D721Med (cell line): ENCODE measurements around the gene JPT1.

Source experiments
- DNase-seq: peaks from one replicate; pipeline ENCODE4 v3.0.0; 2011; ENCODE audit warnings: low spot score; ENCODE audit not compliant: insufficient read length
- FAIRE-seq: peaks from 2 replicates; lab custom pipeline; 2011; peaks lifted over from hg19 to GRCh38; lab: Jason Lieb, UNC
- TF ChIP-seq, protein P1 (sequence below): IDR thresholded peaks from 2 replicates; pipeline ENCODE4 v1.5.1; 2012; ENCODE audit warnings: mild to moderate bottlenecking, control low read depth; ENCODE audit not compliant: insufficient read depth; ENCODE audit errors: missing control alignments

JPT1 gene

DNA sequence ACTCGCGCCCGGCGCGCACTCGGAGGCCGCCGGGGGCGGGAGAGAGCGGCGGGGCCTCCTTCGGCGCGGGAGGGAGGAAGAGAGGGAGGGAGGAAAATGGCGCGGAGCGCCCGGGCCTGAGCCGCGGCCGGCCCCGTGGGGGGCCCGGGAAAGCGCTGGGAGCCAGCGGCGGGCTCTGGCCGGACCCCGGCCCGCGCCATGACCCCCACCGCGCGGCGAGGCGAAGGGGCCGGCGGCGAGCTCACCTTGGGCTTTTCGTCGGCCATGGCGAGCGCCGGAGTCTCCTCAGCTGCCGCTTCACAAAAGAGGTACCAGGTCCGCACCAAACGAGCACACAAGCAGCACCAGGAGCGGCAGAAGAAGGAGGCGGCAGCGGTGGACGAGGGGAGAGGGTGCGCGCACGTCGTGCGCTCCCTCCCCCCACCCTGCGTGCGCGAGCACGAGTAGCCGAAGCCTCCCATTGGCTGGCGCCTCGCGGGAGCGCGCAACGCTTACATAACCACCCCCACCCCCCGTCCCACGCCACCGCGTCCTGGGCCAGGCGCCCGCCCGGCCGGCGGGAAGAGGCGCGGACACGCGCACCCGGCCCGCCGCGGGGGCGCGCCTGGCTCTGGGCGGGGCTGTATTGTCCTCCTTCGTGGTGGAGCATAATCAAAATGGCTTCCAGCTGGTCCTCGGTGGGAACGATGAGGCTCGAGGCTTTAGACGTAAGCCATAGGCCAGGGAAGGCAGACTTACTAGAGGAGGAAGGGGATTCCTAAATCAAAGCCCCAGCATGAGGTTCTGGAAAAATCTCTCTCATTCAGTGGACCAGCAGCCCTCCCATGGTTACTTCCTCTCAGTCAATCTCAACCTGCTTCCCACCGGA is 28.5 kb upstream of the JPT1 start, which contains the start of gene SUMO2:
SUMO2 (minus strand) TSS at position 391 of the 868 bp plus-strand sequence; CDS start at position 266, 125 bp downstream.
- no peak for FAIRE-seq
- TF ChIP-seq, protein P1, sequence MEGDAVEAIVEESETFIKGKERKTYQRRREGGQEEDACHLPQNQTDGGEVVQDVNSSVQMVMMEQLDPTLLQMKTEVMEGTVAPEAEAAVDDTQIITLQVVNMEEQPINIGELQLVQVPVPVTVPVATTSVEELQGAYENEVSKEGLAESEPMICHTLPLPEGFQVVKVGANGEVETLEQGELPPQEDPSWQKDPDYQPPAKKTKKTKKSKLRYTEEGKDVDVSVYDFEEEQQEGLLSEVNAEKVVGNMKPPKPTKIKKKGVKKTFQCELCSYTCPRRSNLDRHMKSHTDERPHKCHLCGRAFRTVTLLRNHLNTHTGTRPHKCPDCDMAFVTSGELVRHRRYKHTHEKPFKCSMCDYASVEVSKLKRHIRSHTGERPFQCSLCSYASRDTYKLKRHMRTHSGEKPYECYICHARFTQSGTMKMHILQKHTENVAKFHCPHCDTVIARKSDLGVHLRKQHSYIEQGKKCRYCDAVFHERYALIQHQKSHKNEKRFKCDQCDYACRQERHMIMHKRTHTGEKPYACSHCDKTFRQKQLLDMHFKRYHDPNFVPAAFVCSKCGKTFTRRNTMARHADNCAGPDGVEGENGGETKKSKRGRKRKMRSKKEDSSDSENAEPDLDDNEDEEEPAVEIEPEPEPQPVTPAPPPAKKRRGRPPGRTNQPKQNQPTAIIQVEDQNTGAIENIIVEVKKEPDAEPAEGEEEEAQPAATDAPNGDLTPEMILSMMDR, result no peak
- DNase-seq, result peak; percentile 92

DNA sequence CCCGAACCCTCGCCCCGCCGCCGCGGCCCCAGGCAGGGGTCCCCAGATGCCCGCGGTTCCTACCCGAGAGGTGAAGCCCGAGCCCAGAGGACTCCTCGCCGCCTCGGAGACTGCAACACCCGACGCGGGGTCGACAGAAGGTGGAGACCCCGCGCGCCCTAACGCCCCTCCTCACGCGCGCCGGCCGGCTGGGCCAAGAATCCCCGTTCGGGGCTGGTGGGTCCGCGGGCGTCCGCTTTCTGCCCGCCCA is 27.9 kb upstream of the JPT1 start:
- DNase-seq, result no peak
- FAIRE-seq, result no peak

DNA sequence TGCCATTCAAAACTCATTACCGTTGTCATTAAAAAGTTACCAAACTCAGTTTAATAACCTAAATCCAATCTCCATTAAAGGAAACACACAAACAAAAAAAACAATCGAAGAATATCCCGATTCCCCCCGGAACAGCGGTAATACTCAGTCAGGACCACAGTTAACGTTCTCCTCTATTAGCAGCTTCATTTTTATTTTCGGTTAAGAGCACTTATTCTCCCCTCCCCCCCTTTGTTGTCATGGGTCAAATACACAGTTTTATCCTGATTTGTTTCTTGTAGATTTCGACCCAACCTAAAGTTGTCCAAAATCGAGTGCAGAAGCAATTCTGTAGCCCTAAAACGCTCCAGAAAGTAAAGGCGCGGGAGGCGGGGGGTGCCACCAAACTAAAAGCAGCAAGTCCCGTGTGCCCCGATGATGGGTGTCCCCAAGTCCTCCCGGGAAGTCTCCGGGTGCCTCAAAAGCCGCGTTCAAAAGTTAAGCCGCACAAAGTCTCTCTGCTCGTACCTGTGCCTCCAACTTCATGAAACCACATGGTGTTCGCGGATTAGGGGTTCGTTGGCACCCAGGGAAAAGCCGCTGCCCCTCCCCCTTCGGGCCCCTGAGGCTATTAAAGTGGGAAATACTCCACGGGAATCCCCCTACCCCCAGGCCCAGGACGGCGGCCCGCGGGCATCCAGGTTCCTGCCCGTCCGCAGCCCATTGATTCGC is 27.5 kb upstream of the JPT1 start:
- DNase-seq (no peak), FAIRE-seq (no peak)
- TF ChIP-seq, protein P1, result no peak

More for the DNA sequence above, 27.9 kb upstream of the JPT1 start:
- TF ChIP-seq, protein P1, result no peak

DNA sequence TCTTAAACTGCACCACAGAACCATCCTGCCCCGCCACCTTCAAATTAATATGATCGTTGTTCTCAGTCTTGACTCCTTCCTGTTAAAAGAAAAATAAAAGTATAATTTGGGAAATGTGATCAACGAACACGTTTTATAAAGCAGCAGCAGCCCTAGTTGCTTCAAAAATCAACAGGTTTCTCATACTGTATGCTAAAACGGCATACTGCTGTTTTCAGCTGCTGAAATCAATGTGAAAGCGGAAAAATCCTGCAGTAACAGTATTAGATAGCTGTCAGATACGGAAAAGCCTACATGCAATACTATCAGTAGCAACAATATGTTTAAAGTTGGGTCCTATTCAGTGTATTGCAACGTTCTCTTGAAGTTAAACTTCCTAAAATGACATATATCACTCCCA is 26.8 kb upstream of the JPT1 start:
- DNase-seq (no peak), FAIRE-seq (no peak)

DNA sequence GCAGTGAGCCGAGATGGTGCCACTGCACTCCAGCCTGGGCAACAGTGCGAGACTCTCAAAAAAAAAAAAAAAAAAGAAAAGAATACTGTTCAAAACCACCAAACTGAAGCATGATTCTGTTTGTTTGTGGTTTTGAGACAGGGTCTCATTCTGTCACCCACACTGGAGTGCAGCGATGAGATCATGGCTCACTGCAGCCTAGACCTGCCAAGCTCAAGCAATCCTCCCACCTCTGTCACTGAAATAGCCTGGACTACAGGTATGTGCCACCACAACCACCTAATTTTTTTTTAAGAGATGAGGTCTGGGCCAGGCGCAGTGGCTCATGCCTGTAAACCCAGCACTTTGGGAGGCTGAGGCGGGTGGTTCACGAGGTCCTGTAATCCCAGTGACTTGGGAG is 24.1 kb upstream of the JPT1 start:
- no peak for FAIRE-seq
- DNase-seq, result no peak
- TF ChIP-seq, protein P1, result no peak

More for the DNA sequence above, 26.8 kb upstream of the JPT1 start:
- TF ChIP-seq, protein P1, result no peak

DNA sequence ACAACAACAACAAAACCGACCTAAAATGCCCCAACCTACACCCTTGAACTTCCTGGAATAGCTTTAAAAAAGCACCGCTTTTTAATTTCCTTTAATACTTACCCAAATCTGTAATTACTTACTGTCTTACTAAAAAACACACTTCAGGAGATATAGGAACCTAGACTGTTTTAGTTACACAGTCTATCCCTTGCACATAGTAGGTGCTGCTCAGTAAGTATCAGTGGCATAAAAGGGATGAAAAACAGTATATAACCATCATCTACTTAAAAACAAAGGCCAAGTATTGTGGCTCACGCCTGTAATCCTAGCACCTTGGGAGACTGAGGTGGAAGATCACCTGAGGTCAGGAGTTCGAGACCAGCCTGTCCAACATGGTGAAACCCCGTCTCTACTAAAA is 22.3 kb upstream of the JPT1 start:
- DNase-seq, result no peak
- TF ChIP-seq, protein P1, result no peak
- FAIRE-seq, result no peak
